PC-3 (cell line): ENCODE data around the gene ZNF544. TPM values are rescaled to one million over a fixed set of nuclear protein-coding genes. Genes with fewer than 3 reads are reported as not detected.

Experiments used
- ATAC-seq: fragments of 200-7000 bp; cut with Tn5 transposase; 2 replicates; pipeline ENCODE4 v1.9.1; 2020; ENCODE audit warnings: mild to moderate bottlenecking, moderate library complexity
- BruUV-seq: library from RNA; stranded (reverse); fragments of 400-500 nt; replicated peaks from 2 replicates; lab custom pipeline; 2021; lab: Mats Ljungman, UMichigan
- CTCF ChIA-PET: fragments of 300-600 bp; sonication (Branson Sonifier 250); formaldehyde crosslinking; loops from one replicate; lab custom pipeline; 2022; ENCODE audit warnings: antibody characterized with exemption; lab: Charles Lee
- POLR2A ChIA-PET: fragments of 300-600 bp; sonication (Branson Sonifier 250); formaldehyde crosslinking; loops from one replicate; lab custom pipeline; 2022; ENCODE audit warnings: antibody characterized with exemption; ENCODE audit not compliant: unreplicated experiment; lab: Charles Lee
- DNase-seq: peaks from one replicate; pipeline ENCODE4 v3.0.0-alpha.2; 2015
- H2AFZ ChIP-seq: fragments of 300-600 bp; sonication (generic); 2 replicates; pipeline ENCODE4 v1.6.0; 2016; ENCODE audit warnings: antibody characterized with exemption, low read length
- H3F3A ChIP-seq: fragments of 300-600 bp; sonication (generic); one replicate; pipeline ENCODE4 v1.6.0; 2017; ENCODE audit warnings: antibody characterized with exemption, low read length, control low read depth, mild to moderate bottlenecking; ENCODE audit not compliant: unreplicated experiment
- H3K27ac ChIP-seq: fragments of 300-600 bp; sonication (generic); 2 replicates; pipeline ENCODE4 v1.5.1; 2016; ENCODE audit warnings: mild to moderate bottlenecking, low read length
- H3K27me3 ChIP-seq: fragments of 300-600 bp; sonication (generic); 2 replicates; pipeline ENCODE4 v1.6.1; 2016; ENCODE audit warnings: low read length, mixed read lengths
- H3K36me3 ChIP-seq: fragments of 300-600 bp; sonication (generic); 2 replicates; pipeline ENCODE4 v1.6.1; 2016; ENCODE audit warnings: low read depth, mixed run types, low read length, mixed read lengths
- H3K4me1 ChIP-seq: fragments of 300-600 bp; sonication (generic); 2 replicates; pipeline ENCODE4 v1.5.1; 2016; ENCODE audit warnings: low read length; ENCODE audit not compliant: insufficient read depth
- H3K4me2 ChIP-seq: fragments of 300-600 bp; sonication (generic); 2 replicates; pipeline ENCODE4 v1.6.0; 2016; ENCODE audit warnings: low read length
- H3K4me3 ChIP-seq: fragments of 300-600 bp; sonication (generic); 2 replicates; pipeline ENCODE4 v1.5.1; 2016; ENCODE audit warnings: mild to moderate bottlenecking, low read length, mixed read lengths
- H3K79me2 ChIP-seq: fragments of 300-600 bp; sonication (generic); 2 replicates; pipeline ENCODE4 v1.6.1; 2017; ENCODE audit warnings: low read length, mixed read lengths
- H3K9ac ChIP-seq: fragments of 300-600 bp; sonication (generic); 2 replicates; pipeline ENCODE4 v1.6.0; 2016; ENCODE audit warnings: mild to moderate bottlenecking, low read length
- H3K9me2 ChIP-seq: fragments of 300-600 bp; sonication (generic); replicated peaks from 2 replicates; pipeline ENCODE4 v1.6.1; 2016; ENCODE audit warnings: mixed run types, low read length, mixed read lengths
- H3K9me3 ChIP-seq: fragments of 300-600 bp; sonication (generic); 2 replicates; pipeline ENCODE4 v1.6.1; 2016; ENCODE audit warnings: low read length, mixed read lengths
- H4K20me1 ChIP-seq: fragments of 300-600 bp; sonication (generic); 2 replicates; pipeline ENCODE4 v1.6.1; 2016; ENCODE audit warnings: low read length, mixed read lengths
- CTCF ChIP-seq: fragments of 300-600 bp; sonication (generic); conservative IDR thresholded peaks from 2 replicates; pipeline ENCODE4 v1.5.1; 2017; ENCODE audit warnings: antibody characterized with exemption, low read depth, mild to moderate bottlenecking, low read length
- EZH2 ChIP-seq: fragments of 300-600 bp; sonication (generic); IDR thresholded peaks from one replicate; pipeline ENCODE4 v1.6.1; 2017; ENCODE audit warnings: antibody characterized with exemption, mild to moderate bottlenecking, low read length; ENCODE audit not compliant: unreplicated experiment
- EZH2phosphoT487 ChIP-seq: fragments of 300-600 bp; sonication (generic); IDR thresholded peaks from 2 replicates; pipeline ENCODE4 v1.6.1; 2018; ENCODE audit warnings: mild to moderate bottlenecking, antibody characterized with exemption, low read length, borderline replicate concordance
- intact Hi-C: fragments of 100-400 bp; cut with micrococcal nuclease; formaldehyde crosslinking; loops from 2 replicates; pipeline ENCODE4 v1.9.0; 2023
- total RNA-seq: library from RNA; depleted of rRNA; stranded (reverse); fragments of >200 nt; gene quantifications from 2 replicates; pipeline ENCODE4 v1.2.3, GENCODE V29; 2014

The ZNF544 gene
- total RNA-seq, 1 experiment from 2014 or later = 115 TPM

- intact Hi-C loops = no loop called here
- DNase-seq = no peak
- Histone ChIP-seq H3K9me2 (no peaks in the 10 kb centered on the region), H3K27me3 (no peaks in the 10 kb centered on the region), H3K9ac (no peak overlapping the region), H3K36me3 (peaks cover 73% of the 10 kb centered on the region), H3K27ac (no peak overlapping the region), H3K4me3 (no peak overlapping the region), H2AFZ (no peak overlapping the region), H4K20me1 (no peaks in the 10 kb centered on the region), H3K9me3 (peaks cover 74% of the 10 kb centered on the region), H3K4me2 (no peak overlapping the region), H3F3A (no peaks in the 10 kb centered on the region), H3K4me1 (no peaks in the 10 kb centered on the region), H3K79me2 (no peaks in the 10 kb centered on the region)
- no peak for ATAC-seq
- TF ChIP-seq EZH2phosphoT487 = no peak
- no peak for TF ChIP-seq EZH2
- TF ChIP-seq CTCF = no peak
- ChIA-PET CTCF (no interaction called here), POLR2A (no interaction called here)
- BruUV-seq = TSS peak; percentile 16
Measured at GRCh38 chr19:58212336-58213074, 16.2 kb upstream of the ZNF544 start.

GRCh38 chr19:58213075-58213369 is 15.7 kb upstream of the ZNF544 start:
- H3K79me2 ChIP-seq = no peaks in the 10 kb centered on the region
- H3K4me1 ChIP-seq = no peaks in the 10 kb centered on the region
- intact Hi-C loops = no loop called here
- H3K36me3 ChIP-seq = peaks cover 68% of the 10 kb centered on the region
- H3K4me3 ChIP-seq = no peak overlapping the region
- no peak overlapping the region for H2AFZ ChIP-seq
- no TSS peak for BruUV-seq
- H3K9ac ChIP-seq = no peak overlapping the region
- no peaks in the 10 kb centered on the region for H3K27me3 ChIP-seq
- no peak overlapping the region for H3K27ac ChIP-seq
- CTCF ChIA-PET = no interaction called here
- no peaks in the 10 kb centered on the region for H3F3A ChIP-seq
- peaks cover 71% of the 10 kb centered on the region for H3K9me3 ChIP-seq
- TF ChIP-seq EZH2phosphoT487 (no peak), CTCF (no peak), EZH2 (no peak)
- POLR2A ChIA-PET = no interaction called here
- no peaks in the 10 kb centered on the region for H3K9me2 ChIP-seq
- ATAC-seq (no peak), DNase-seq (no peak)
- H3K4me2 ChIP-seq = no peak overlapping the region
- no peaks in the 10 kb centered on the region for H4K20me1 ChIP-seq

- peaks cover 40% of the 10 kb centered on the region for H3K9me3 ChIP-seq
- H3K4me3 ChIP-seq = no peak overlapping the region
- no peak overlapping the region for H3K27ac ChIP-seq
- POLR2A ChIA-PET = no interaction called here
- no peaks in the 10 kb centered on the region for H3K9me2 ChIP-seq
- no peak overlapping the region for H3K9ac ChIP-seq
- DNase-seq (no peak), ATAC-seq (no peak)
- TF ChIP-seq CTCF (no peak), EZH2phosphoT487 (no peak), EZH2 (no peak)
- H3K4me2 ChIP-seq = no peak overlapping the region
- H4K20me1 ChIP-seq = no peaks in the 10 kb centered on the region
- CTCF ChIA-PET = no interaction called here
- no peak overlapping the region for H2AFZ ChIP-seq
- peaks cover 29% of the 10 kb centered on the region for H3K36me3 ChIP-seq
- H3K27me3 ChIP-seq = no peaks in the 10 kb centered on the region
- no peaks in the 10 kb centered on the region for H3K79me2 ChIP-seq
- H3F3A ChIP-seq = no peaks in the 10 kb centered on the region
- H3K4me1 ChIP-seq = no peaks in the 10 kb centered on the region
- BruUV-seq = no TSS peak
- intact Hi-C loops = no loop called here
Measured at GRCh38 chr19:58217069-58217481, 11.6 kb upstream of the ZNF544 start.
